NCI-H1436 (cell line): ENCODE measurements around the gene DEFB132.
"Not testable (repeated sequence)": the region's sequence is repeated elsewhere in the genome, so short reads cannot be mapped to it uniquely, and the experiment has no call there.

Experiments used
- DNase-seq: peaks from one replicate; lab custom pipeline; 2025; lab: John Stamatoyannopoulos, UW

DEFB132 gene

GRCh38 chr20:257419-257818 lies at the start of gene DEFB132:
TSS of gene DEFB132 (plus strand) at chr20:257724. CDS start at chr20:257779, 55 bp downstream.
- no peak for DNase-seq

GRCh38 chr20:208942-209566 lies 48.5 kb upstream of the DEFB132 start:
- DNase-seq: peak; percentile 35

- DNase-seq: no peak
These were observed 46.6 kb upstream of the DEFB132 start for GRCh38 chr20:210809-211502.

GRCh38 chr20:214383-214782 lies 43.1 kb upstream of the DEFB132 start:
- no peak for DNase-seq

- no peak for DNase-seq
These were observed 41.7 kb upstream of the DEFB132 start for GRCh38 chr20:215796-216195.

GRCh38 chr20:217266-217665 lies 40.3 kb upstream of the DEFB132 start:
- DNase-seq: no peak

GRCh38 chr20:219290-220115 lies 38.0 kb upstream of the DEFB132 start:
- DNase-seq: peak; percentile 4

GRCh38 chr20:221258-221830 lies 36.2 kb upstream of the DEFB132 start:
- no peak for DNase-seq

GRCh38 chr20:225879-226278 lies 31.6 kb upstream of the DEFB132 start:
- not testable (repeated sequence) for DNase-seq

GRCh38 chr20:226958-227357 lies 30.6 kb upstream of the DEFB132 start, which contains the start of gene DEFB129:
TSS of gene DEFB129 (plus strand) at chr20:227258. CDS start at chr20:227289, 31 bp downstream.
- DNase-seq: no peak

- DNase-seq: no peak
These were observed 30.0 kb upstream of the DEFB132 start for GRCh38 chr20:227439-228105.

- DNase-seq: no peak
These were observed 21.6 kb upstream of the DEFB132 start for GRCh38 chr20:235891-236290.

GRCh38 chr20:237489-237888 lies 20.0 kb upstream of the DEFB132 start:
- no peak for DNase-seq

GRCh38 chr20:237929-238328 lies 19.6 kb upstream of the DEFB132 start:
- no peak for DNase-seq

- DNase-seq: no peak
These were observed 14.6 kb upstream of the DEFB132 start for GRCh38 chr20:242905-243304.

- DNase-seq: no peak
These were observed 6.2 kb upstream of the DEFB132 start for GRCh38 chr20:251354-251753.

- no peak for DNase-seq
These were observed 4.7 kb upstream of the DEFB132 start for GRCh38 chr20:252801-253200.

- not testable (repeated sequence) for DNase-seq
These were observed 4.1 kb upstream of the DEFB132 start for GRCh38 chr20:253447-253846.

- DNase-seq: no peak
These were observed 840 bp downstream of the DEFB132 start for GRCh38 chr20:258269-258858.

GRCh38 chr20:258963-259362 lies 1.4 kb downstream of the DEFB132 start:
- no peak for DNase-seq

- no peak for DNase-seq
These were observed 2.5 kb downstream of the DEFB132 start for GRCh38 chr20:259981-260380.
